Neural cell (in vitro differentiated cells): Measurements from ENCODE around the gene PGR. TPM values are rescaled to one million over a fixed set of nuclear protein-coding genes. Genes with fewer than 3 reads are reported as not detected.

Experiments used
- H2AFZ ChIP-seq: fragments of 200-600, 300-800 bp; sonication (generic), shearing (Covaris generic); 2 replicates; pipeline ENCODE4 v1.6.0; 2014; ENCODE audit warnings: low read depth, mild to moderate bottlenecking, antibody characterized with exemption, low read length, moderate library complexity
- H3F3A ChIP-seq: fragments of 200-600 bp; shearing (Covaris generic); 2 replicates; pipeline ENCODE4 v1.6.1; 2016; ENCODE audit warnings: mild to moderate bottlenecking, moderate library complexity, mixed read lengths, antibody characterized with exemption, low read length; ENCODE audit not compliant: insufficient read depth, poor library complexity, severe bottlenecking
- H3K27ac ChIP-seq: fragments of 200-600, 300-800 bp; sonication (generic), shearing (Covaris generic); 2 replicates; pipeline ENCODE4 v1.5.1; 2014; ENCODE audit warnings: mild to moderate bottlenecking, low read length, moderate library complexity
- H3K27me3 ChIP-seq: fragments of 300-800, 200-600 bp; sonication (generic), shearing (Covaris generic); 2 replicates; pipeline ENCODE4 v1.6.0; 2014; ENCODE audit warnings: mild to moderate bottlenecking, low read depth, low read length, moderate library complexity; ENCODE audit not compliant: insufficient read depth
- H3K36me3 ChIP-seq: fragments of 300-800, 200-600 bp; sonication (generic), shearing (Covaris generic); 2 replicates; pipeline ENCODE4 v1.5.1; 2014; ENCODE audit warnings: mild to moderate bottlenecking, antibody characterized with exemption, low read length, moderate library complexity; ENCODE audit not compliant: insufficient read depth
- H3K4me2 ChIP-seq: fragments of 300-800, 200-600 bp; sonication (generic), shearing (Covaris generic); 2 replicates; pipeline ENCODE4 v1.6.0; 2014; ENCODE audit warnings: mild to moderate bottlenecking, low read length
- H3K4me3 ChIP-seq: fragments of 300-800, 200-600 bp; sonication (generic), shearing (Covaris generic); 2 replicates; pipeline ENCODE4 v1.5.1; 2014; ENCODE audit warnings: mild to moderate bottlenecking, low read length, moderate library complexity
- H3K79me2 ChIP-seq: fragments of 200-600 bp; shearing (Covaris generic); replicated peaks from 2 replicates; pipeline ENCODE4 v1.6.0; 2014; ENCODE audit warnings: mild to moderate bottlenecking, low read length, moderate library complexity; ENCODE audit not compliant: insufficient read depth
- H3K9ac ChIP-seq: fragments of 300-800, 200-600 bp; sonication (generic), shearing (Covaris generic); 2 replicates; pipeline ENCODE4 v1.6.1; 2016; ENCODE audit warnings: mild to moderate bottlenecking, low read length, mixed read lengths
- H3K9me2 ChIP-seq: fragments of 200-600 bp; shearing (Covaris generic); 2 replicates; pipeline ENCODE4 v1.6.1; 2016; ENCODE audit warnings: mild to moderate bottlenecking, low read length, mixed read lengths; ENCODE audit not compliant: insufficient read depth
- H3K9me3 ChIP-seq: fragments of 200-600, 300-800 bp; sonication (generic), shearing (Covaris generic); 2 replicates; pipeline ENCODE4 v1.6.1; 2016; ENCODE audit warnings: mild to moderate bottlenecking, mixed run types, low read length, moderate library complexity, mixed read lengths
- H4K20me1 ChIP-seq: fragments of 200-600 bp; shearing (Covaris generic); 2 replicates; pipeline ENCODE4 v1.6.1; 2016; ENCODE audit warnings: mild to moderate bottlenecking, mixed run types; ENCODE audit not compliant: insufficient read depth
- EP300 ChIP-seq: fragments of 450-650 bp; conservative IDR thresholded peaks from 2 replicates; pipeline ENCODE4 v1.6.1; 2014; ENCODE audit warnings: antibody characterized with exemption, mild to moderate bottlenecking, moderate library complexity; ENCODE audit not compliant: poor library complexity, severe bottlenecking
- EZH2 ChIP-seq: fragments of 200-600, 300-800 bp; shearing (Covaris generic), sonication (generic); IDR thresholded peaks from 2 replicates; pipeline ENCODE4 v1.6.1; 2014; ENCODE audit warnings: antibody characterized with exemption, low read length, borderline replicate concordance, mild to moderate bottlenecking; ENCODE audit not compliant: insufficient read depth, poor library complexity, severe bottlenecking
- MXI1 ChIP-seq: fragments of 450-650 bp; conservative IDR thresholded peaks from 2 replicates; pipeline ENCODE4 v1.6.1; 2014; ENCODE audit warnings: antibody characterized with exemption, mild to moderate bottlenecking; ENCODE audit not compliant: poor library complexity, severe bottlenecking
- POLR2AphosphoS5 ChIP-seq: IDR thresholded peaks from 2 replicates; pipeline ENCODE4 v1.6.1; 2012
- RAD21 ChIP-seq: fragments of 450-650 bp; conservative IDR thresholded peaks from 2 replicates; pipeline ENCODE4 v1.6.1; 2014; ENCODE audit warnings: antibody characterized with exemption, mild to moderate bottlenecking, moderate library complexity
- REST ChIP-seq: IDR thresholded peaks from 2 replicates; pipeline ENCODE4 v1.6.1; 2012; ENCODE audit warnings: borderline replicate concordance
- SMC3 ChIP-seq: fragments of 450-650 bp; conservative IDR thresholded peaks from 2 replicates; pipeline ENCODE4 v1.6.1; 2014; ENCODE audit warnings: antibody characterized with exemption, mild to moderate bottlenecking, moderate library complexity; ENCODE audit not compliant: poor library complexity
- TAF1 ChIP-seq: IDR thresholded peaks from 2 replicates; pipeline ENCODE4 v1.6.1; 2012; ENCODE audit warnings: low read depth
- polyA plus RNA-seq: library from polyadenylated mRNA; depleted of rRNA; stranded (reverse); fragments of >200 nt; gene quantifications from 2 replicates; pipeline ENCODE4 v1.2.3, GENCODE V29; 2014
- TF ChIP-seq, protein P1 (sequence below): fragments of 450-650 bp; IDR thresholded peaks from 2 replicates; pipeline ENCODE4 v1.5.1; 2014; ENCODE audit warnings: antibody characterized with exemption, mild to moderate bottlenecking, moderate library complexity; ENCODE audit not compliant: poor library complexity, severe bottlenecking

Gene PGR
- polyA plus RNA-seq, 1 donor from 2014 or later: not detected

- H3K9me3 ChIP-seq: no peaks in the 10 kb centered on the region
- H2AFZ ChIP-seq: no peak overlapping the region
- no peaks in the 10 kb centered on the region for H3K9me2 ChIP-seq
- H3F3A ChIP-seq: no peaks in the 10 kb centered on the region
- no peaks in the 10 kb centered on the region for H4K20me1 ChIP-seq
- no peak overlapping the region for H3K27ac ChIP-seq
- no peak for TF ChIP-seq POLR2AphosphoS5
- TF ChIP-seq, protein P1, sequence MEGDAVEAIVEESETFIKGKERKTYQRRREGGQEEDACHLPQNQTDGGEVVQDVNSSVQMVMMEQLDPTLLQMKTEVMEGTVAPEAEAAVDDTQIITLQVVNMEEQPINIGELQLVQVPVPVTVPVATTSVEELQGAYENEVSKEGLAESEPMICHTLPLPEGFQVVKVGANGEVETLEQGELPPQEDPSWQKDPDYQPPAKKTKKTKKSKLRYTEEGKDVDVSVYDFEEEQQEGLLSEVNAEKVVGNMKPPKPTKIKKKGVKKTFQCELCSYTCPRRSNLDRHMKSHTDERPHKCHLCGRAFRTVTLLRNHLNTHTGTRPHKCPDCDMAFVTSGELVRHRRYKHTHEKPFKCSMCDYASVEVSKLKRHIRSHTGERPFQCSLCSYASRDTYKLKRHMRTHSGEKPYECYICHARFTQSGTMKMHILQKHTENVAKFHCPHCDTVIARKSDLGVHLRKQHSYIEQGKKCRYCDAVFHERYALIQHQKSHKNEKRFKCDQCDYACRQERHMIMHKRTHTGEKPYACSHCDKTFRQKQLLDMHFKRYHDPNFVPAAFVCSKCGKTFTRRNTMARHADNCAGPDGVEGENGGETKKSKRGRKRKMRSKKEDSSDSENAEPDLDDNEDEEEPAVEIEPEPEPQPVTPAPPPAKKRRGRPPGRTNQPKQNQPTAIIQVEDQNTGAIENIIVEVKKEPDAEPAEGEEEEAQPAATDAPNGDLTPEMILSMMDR: no peak
- no peak for TF ChIP-seq REST
- no peak for TF ChIP-seq EP300
- no peak for TF ChIP-seq MXI1
- TF ChIP-seq EZH2: no peak
- no peak for TF ChIP-seq RAD21
- TF ChIP-seq SMC3: no peak
- no peak for TF ChIP-seq TAF1
- H3K9ac ChIP-seq: no peak overlapping the region
- H3K79me2 ChIP-seq: no peaks in the 10 kb centered on the region
- no peaks in the 10 kb centered on the region for H3K27me3 ChIP-seq
- H3K4me2 ChIP-seq: no peak overlapping the region
- no peaks in the 10 kb centered on the region for H3K36me3 ChIP-seq
- H3K4me3 ChIP-seq: no peak overlapping the region
Observed at GRCh38 chr11:101008961-101009689, 120.5 kb downstream of the PGR start.

GRCh38 chr11:101003468-101003867 is 126.1 kb downstream of the PGR start:
- Histone ChIP-seq H3K9ac (no peak overlapping the region), H3K4me2 (no peak overlapping the region), H3K79me2 (no peaks in the 10 kb centered on the region), H3K4me3 (no peak overlapping the region), H3K36me3 (no peaks in the 10 kb centered on the region), H3F3A (no peaks in the 10 kb centered on the region), H4K20me1 (no peaks in the 10 kb centered on the region), H3K27ac (no peak overlapping the region), H3K27me3 (no peaks in the 10 kb centered on the region), H2AFZ (no peak overlapping the region), H3K9me3 (no peaks in the 10 kb centered on the region), H3K9me2 (no peaks in the 10 kb centered on the region)
- TF ChIP-seq EZH2: no peak
- TF ChIP-seq TAF1: no peak
- TF ChIP-seq MXI1: no peak
- no peak for TF ChIP-seq EP300
- TF ChIP-seq RAD21: no peak
- no peak for TF ChIP-seq REST
- TF ChIP-seq, protein P1: no peak
- TF ChIP-seq SMC3: no peak
- TF ChIP-seq POLR2AphosphoS5: no peak
